GM18526 (cell line): ENCODE measurements around the gene FURIN.
A peak's percentile ranks its signal among the peaks of the same experiment; 100 is the strongest.

Experiments used
- POLR2A ChIP-seq: IDR thresholded peaks from 3 replicates; pipeline ENCODE4 v1.6.1; 2011; ENCODE audit not compliant: insufficient read length; ENCODE audit errors: extremely low read depth

Gene FURIN

DNA sequence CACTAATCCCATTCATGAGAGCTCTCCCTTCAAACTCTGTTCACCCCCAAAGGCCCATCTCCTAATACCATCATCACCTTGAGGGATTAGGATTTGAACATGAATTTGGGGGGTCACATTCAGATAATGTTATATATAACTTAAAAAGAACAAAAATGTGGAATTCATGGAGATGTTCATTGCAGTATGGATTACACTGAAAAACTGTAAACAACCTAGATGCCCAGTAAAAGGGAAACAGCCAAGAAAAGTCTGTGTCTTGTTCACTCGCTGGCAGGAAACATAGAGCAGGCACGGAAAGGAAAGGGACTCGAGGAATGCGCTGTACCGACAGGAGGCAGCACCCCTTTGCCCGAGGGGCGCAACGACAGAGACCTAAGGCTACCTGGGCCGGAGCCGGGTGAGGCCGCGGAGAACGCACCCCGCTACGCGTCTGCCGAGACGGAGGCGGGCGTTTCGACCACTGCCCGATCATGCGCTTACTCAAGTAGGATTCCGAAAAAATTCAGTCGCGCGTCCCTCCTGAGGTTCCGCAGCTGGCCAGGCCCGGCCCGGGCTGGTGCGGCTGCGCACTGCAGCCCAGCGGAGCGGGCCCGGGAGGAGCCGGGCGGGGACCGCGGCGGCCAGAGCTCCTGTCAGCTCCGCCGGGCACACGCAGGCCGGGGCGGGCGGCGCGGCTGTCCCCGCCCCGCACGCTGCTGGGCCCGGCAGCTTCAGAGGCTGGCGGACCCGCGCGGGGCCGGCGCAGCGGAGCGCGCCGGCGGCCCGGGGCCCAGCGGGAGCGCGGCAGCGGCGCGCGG lies 33.9 kb downstream of the FURIN start:
- peak; percentile 69 for TF ChIP-seq POLR2A

DNA sequence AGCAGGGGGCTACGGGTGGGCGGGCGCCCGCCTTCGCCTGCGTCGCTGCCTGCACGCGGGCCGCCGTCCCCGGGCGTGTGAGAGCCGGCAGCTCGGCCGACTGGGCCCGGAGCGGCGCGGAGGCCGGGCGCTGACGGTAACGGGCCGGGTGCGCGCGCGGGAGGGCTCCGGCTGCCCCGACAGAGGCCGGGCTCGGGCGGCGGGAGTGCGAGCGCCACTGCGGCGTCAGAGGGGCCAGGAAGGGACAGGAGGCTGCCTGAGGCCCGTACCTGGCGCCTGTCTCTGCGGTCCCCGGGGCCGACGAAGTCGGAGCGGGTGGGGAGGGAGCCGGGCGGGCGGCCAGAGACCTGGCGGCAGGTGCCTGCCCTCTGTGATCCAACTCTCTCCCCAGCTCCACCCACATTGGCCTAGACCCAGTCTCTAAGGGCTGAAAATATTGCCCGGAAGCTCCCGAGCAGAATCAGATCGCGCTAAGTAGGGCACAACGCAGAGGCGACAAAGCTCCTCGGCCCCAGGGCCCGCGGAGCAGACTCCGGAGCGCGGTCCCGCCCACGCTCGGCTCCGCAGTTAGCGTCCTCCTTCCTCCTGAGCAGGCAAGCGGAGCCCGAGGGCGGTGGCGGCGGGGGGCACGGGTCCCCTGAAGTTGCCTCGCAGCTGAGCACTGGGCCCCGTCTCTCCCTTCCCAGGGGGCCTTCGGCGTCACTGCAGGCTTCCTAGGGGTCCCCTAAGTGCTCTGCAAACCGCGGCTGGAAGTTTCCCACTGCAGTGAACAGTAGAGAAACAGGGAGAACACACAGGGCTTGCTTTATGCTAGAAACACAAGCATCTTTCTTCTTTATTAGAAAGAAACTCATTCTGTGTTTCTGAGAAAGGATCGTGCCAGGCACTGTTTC lies 34.7 kb downstream of the FURIN start, which contains the start of gene MAN2A2:
MAN2A2 (plus strand) TSS at position 463 of the 893 bp plus-strand sequence. CDS start 906 bp downstream, outside the sequence.
- peak; percentile 48 for TF ChIP-seq POLR2A

DNA sequence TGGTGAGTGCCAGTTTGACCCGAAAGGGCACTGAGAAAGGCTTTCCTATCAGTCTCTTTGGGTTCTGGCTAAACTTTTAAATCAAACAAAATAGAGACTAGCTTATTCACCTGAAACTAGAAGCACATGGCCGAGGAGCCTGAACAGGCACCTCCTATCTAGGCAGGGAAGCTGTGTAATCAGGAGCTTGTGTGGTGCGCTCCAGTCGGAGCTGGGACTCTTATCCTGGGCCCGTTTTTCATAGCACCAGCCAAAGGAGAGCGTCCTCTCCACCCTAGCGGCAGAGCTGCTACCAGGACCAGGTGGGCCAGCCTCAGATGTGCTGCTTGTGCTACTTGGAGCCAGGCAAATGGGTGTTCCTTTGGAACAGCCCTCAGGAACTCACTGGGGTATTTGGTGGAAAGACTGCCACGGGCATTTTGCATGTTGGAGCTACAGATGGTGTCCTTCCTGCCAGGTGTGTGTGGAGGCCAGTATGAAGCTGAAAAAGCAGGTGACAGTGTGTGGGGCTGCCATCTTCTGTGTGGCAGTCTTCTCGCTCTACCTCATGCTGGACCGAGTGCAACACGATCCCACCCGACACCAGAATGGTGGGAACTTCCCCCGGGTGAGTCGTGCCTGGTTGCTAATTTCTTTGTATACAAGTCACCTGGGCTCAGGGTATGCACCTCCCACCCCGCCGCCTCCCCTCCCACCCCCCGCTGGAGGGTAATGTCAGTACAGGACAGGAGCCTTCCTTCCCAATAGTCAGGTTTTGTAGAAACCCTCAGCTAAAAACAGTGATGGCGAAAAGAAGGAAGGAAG lies 35.5 kb downstream of the FURIN start:
- TF ChIP-seq POLR2A = no peak

DNA sequence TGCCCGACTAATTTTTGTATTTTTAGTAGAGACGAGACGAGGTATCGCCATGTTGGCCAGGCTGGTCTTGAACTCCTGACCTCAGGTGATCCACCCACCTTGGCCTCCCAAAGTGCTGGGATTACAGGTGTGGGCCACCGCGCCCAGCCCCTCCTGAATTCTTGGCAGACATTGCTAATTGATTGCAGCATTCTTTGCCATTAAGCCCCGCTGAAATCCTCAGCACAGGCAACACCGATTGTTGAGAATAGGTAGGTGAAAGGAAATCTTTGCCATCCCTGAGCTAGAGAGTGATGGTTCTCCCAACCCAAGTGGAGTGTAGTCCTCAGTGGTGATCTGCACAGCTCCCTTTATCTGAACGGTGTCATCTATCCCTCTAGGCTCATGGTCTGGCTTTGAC lies 36.4 kb downstream of the FURIN start:
- TF ChIP-seq POLR2A = no peak

DNA sequence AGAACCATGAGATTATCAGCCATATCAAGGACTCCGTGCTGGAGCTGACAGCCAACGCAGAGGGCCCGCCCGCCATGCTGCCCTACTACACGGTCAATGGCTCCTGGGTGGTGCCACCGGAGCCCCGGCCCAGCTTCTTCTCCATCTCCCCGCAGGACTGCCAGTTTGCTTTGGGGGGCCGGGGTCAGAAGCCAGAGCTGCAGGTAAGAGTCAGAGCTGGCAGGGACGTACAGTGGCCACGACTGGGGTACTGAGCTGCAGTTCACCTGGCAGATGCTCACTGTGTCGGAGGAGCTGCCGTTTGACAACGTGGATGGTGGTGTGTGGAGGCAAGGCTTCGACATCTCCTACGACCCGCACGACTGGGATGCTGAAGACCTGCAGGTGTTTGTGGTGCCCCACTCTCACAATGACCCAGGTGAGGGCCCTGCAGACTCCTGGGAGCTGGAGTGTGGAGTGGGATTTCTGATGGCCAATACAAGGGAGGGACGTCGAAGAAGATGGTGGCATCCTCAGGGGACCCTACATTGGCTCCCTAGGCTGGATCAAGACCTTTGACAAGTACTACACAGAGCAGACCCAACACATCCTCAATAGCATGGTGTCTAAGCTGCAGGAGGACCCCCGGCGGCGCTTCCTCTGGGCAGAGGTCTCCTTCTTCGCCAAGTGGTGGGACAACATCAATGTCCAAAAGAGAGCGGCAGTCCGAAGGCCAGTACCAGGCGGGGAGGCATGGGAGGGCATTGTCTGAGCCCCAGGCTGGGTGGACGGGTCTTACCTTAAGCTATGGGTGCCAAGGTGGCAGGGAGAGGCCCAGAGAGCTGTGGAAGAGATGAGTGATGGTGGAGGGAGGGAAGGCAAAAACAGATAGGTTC lies 37.2 kb downstream of the FURIN start:
- TF ChIP-seq POLR2A = no peak

DNA sequence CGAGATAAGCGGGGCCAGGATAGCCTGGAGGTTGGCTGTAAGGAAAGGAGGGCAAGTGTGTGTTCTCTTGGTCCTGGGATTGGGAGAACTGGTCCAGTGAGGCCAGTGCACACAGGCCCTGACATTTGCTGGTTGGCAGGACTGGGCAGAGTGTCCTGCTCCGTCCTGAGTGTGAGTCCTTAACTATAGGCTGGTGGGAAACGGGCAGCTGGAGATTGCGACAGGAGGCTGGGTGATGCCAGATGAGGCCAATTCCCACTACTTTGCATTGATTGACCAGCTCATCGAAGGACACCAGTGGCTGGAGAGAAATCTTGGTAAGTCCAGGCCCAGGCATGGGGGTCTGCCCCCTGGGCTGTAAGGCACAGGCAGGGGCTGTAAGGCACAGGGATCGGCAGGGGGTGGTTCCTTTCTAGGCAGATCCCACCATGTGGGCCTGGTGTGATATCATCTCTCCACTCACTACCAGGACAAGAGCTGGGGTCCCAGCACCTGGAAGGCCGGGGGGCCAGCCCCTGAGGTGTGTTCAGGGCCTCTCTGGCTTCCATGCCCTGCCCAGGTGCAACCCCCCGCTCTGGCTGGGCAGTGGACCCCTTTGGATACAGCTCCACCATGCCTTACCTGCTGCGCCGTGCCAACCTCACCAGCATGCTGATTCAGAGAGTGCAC lies 37.9 kb downstream of the FURIN start:
- no peak for TF ChIP-seq POLR2A

DNA sequence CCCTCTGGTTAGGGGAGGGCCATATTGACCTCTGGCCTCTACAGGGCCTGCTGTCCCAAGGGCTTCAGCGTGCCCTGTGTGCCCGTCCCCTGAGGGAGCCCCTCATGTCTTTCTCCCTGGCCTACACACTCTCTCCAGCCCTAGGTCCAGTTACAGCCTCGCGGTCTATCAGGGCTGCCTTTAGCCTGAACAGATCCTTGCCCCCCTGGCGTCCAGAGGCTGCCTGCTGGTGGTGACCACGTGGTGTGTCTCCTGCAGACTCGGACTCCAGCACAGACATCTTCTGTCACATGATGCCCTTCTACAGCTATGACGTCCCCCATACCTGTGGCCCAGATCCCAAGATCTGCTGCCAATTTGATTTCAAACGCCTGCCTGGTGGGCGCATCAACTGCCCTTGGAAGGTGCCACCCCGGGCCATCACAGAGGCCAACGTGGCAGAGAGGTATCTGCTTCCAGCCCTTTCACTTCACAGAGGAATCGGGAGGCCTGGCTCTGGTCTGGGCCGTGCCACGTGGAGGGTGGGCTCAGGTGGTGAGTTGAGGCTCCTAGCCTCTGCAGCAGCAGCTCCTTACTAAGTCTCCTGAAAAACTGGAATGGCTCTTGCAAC lies 38.8 kb downstream of the FURIN start:
- TF ChIP-seq POLR2A = no peak

DNA sequence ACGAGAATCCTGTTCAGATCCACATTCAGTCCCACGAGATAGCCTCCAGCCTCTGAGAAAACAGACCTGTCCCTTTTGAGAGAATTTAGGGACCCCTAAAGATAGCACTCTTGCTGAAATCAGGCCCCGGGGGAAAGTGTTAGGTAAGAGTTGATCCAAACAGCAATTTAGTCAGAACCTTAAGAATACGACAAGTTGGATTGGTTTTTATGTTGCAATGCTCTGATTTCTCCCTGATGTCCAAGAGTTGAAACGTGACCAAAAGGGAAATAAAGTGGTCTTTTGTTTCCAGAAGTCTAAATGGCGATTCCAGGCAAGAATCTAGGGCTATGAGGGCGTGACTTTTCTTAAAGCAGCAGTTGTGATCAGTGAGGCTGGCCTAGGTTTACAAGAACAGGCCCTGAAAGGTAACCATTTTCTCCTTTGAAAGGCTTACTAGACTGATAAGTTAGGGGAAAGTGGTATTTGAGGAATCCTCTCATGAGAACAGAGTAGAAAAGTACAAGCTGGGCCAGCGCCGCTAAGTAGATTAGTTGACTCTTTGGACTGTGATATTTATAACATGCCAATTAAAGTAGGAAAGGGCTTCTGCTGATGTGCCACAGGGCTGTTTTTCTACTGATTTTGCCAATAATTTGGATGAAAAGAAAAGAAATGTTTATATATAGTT lies 39.6 kb downstream of the FURIN start:
- no peak for TF ChIP-seq POLR2A

DNA sequence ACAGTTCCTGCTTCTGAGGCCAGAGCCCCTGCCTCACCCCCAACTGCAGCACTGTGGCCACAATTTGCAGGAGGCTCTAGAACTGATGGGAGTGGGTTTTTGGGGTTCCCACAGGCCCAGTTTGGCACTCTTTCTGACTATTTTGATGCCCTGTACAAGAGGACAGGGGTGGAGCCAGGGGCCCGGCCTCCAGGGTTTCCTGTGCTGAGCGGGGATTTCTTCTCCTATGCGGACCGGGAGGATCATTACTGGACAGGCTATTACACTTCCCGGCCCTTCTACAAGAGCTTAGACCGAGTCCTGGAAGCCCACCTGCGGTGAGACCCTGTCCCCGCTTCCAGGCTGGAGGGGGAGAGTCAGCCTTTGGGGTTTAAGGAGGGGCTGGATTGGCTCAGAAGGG lies 41.6 kb downstream of the FURIN start:
- TF ChIP-seq POLR2A = no peak

DNA sequence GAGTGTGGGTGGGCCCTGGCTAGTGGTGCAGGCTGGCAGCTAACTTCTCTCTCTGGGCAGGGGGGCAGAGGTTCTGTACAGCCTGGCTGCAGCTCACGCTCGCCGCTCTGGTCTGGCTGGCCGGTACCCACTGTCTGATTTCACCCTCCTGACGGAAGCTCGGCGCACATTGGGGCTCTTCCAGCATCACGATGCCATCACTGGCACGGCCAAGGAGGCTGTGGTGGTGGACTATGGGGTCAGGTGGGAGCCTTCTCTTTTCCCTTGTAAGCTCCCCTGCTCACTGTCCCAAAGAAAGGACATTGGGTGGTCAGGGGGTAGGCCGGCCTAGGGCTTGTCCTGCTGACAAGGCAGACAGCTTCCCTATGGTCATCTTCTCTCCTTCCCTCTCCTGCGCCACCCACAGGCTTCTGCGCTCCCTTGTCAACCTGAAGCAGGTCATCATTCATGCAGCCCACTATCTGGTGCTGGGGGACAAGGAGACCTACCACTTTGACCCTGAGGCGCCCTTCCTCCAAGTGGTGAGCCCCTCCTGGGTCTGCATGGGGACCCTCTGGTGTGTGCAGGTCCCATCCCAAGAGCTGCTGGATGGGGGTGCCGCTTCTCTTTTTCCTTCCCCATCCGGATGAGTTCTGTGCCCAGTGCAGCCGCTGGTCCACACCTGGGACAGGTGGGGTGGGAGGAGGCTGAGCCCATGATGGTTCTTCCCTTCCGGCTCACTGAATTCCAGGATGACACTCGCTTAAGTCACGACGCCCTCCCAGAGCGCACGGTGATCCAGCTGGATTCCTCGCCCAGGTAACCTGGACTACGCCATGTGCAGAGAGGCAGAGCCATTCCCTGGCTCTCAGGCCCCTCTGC lies 42.3 kb downstream of the FURIN start:
- no peak for TF ChIP-seq POLR2A

DNA sequence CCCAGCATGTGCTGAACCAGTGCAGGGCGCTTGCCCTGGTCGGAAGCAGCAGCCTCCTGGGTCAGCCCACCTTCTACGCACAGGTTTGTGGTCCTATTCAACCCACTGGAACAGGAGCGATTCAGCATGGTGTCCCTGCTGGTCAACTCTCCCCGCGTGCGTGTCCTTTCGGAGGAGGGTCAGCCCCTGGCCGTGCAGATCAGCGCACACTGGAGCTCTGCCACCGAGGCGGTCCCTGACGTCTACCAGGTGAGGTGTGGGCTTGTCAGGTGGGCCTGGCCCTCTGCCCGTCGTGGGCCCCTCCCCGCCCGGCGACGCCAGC lies 42.9 kb downstream of the FURIN start:
- TF ChIP-seq POLR2A = no peak
